DLD1 (cell line): ENCODE results near the gene MALAT1.
"Not testable (repeated sequence)": the region's sequence is repeated elsewhere in the genome, so short reads cannot be mapped to it uniquely, and the experiment has no call there.

Experiments used
- in situ Hi-C: cut with HindIII; loops from 2 replicates; pipeline ENCODE4 v1.10.0; 2017; ENCODE audit warnings: low sequenced_read_pairs

The MALAT1 gene

DNA sequence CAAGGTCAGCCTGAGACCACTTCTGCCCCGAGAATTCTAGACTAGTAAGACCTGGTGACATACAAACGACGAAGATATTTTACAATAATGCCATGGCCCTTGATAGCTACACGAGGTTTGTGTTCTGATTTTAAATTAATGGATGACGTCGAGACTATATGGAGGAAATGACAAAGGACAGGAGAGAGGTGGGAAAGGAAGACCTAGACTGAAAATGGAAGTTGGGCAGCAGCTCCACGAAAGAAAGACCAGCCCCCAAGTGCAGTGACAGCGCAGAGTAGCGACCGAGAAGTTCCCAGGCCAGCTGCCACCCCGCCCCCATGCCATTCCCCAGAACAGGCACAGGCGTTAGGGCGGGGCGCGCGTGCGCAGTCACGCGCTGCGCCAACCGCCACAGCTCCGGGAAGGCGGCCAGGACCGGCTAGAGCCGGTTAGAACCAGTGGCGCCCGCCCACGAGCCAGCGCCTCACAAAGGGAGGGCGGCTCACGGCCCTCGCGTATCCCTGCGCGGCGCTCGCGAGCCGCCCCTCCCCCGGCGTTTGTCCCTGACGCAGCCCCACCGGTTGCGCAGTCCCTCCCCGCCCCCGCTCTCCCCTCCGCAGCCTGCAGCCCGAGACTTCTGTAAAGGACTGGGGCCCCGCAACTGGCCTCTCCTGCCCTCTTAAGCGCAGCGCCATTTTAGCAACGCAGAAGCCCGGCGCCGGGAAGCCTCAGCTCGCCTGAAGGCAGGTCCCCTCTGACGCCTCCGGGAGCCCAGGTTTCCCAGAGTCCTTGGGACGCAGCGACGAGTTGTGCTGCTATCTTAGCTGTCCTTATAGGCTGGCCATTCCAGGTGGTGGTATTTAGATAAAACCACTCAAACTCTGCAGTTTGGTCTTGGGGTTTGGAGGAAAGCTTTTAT is 1.5 kb upstream of the MALAT1 start:
- in situ Hi-C loops: loop anchor here (10.0 kb wide), 2 partner anchors 73 to 143 kb away; partner anchors contain the start of genes NEAT1 and TIGD3

DNA sequence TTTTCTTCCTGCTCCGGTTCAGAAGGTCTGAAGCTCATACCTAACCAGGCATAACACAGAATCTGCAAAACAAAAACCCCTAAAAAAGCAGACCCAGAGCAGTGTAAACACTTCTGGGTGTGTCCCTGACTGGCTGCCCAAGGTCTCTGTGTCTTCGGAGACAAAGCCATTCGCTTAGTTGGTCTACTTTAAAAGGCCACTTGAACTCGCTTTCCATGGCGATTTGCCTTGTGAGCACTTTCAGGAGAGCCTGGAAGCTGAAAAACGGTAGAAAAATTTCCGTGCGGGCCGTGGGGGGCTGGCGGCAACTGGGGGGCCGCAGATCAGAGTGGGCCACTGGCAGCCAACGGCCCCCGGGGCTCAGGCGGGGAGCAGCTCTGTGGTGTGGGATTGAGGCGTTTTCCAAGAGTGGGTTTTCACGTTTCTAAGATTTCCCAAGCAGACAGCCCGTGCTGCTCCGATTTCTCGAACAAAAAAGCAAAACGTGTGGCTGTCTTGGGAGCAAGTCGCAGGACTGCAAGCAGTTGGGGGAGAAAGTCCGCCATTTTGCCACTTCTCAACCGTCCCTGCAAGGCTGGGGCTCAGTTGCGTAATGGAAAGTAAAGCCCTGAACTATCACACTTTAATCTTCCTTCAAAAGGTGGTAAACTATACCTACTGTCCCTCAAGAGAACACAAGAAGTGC is 661 bp upstream of the MALAT1 start:
- in situ Hi-C loops: loop anchor here (10.0 kb wide), 2 partner anchors 73 to 143 kb away; partner anchors contain the start of genes NEAT1 and TIGD3

DNA sequence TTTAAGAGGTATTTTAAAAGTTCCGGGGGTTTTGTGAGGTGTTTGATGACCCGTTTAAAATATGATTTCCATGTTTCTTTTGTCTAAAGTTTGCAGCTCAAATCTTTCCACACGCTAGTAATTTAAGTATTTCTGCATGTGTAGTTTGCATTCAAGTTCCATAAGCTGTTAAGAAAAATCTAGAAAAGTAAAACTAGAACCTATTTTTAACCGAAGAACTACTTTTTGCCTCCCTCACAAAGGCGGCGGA is 193 bp upstream of the MALAT1 start:
- in situ Hi-C loops: loop anchor here (10.0 kb wide), 2 partner anchors 74 to 144 kb away; partner anchors contain the start of genes NEAT1 and TIGD3

DNA sequence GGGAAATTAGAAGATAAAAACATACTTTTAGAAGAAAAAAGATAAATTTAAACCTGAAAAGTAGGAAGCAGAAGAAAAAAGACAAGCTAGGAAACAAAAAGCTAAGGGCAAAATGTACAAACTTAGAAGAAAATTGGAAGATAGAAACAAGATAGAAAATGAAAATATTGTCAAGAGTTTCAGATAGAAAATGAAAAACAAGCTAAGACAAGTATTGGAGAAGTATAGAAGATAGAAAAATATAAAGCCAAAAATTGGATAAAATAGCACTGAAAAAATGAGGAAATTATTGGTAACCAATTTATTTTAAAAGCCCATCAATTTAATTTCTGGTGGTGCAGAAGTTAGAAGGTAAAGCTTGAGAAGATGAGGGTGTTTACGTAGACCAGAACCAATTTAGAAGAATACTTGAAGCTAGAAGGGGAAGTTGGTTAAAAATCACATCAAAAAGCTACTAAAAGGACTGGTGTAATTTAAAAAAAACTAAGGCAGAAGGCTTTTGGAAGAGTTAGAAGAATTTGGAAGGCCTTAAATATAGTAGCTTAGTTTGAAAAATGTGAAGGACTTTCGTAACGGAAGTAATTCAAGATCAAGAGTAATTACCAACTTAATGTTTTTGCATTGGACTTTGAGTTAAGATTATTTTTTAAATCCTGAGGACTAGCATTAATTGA is 1.0 kb downstream of the MALAT1 start:
- in situ Hi-C loops: loop anchor here (10.0 kb wide), 2 partner anchors 75 to 145 kb away; partner anchors contain the start of genes NEAT1 and TIGD3

DNA sequence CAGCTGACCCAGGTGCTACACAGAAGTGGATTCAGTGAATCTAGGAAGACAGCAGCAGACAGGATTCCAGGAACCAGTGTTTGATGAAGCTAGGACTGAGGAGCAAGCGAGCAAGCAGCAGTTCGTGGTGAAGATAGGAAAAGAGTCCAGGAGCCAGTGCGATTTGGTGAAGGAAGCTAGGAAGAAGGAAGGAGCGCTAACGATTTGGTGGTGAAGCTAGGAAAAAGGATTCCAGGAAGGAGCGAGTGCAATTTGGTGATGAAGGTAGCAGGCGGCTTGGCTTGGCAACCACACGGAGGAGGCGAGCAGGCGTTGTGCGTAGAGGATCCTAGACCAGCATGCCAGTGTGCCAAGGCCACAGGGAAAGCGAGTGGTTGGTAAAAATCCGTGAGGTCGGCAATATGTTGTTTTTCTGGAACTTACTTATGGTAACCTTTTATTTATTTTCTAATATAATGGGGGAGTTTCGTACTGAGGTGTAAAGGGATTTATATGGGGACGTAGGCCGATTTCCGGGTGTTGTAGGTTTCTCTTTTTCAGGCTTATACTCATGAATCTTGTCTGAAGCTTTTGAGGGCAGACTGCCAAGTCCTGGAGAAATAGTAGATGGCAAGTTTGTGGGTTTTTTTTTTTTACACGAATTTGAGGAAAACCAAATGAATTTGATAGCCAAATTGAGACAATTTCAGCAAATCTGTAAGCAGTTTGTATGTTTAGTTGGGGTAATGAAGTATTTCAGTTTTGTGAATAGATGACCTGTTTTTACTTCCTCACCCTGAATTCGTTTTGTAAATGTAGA is 1.7 kb downstream of the MALAT1 start:
- in situ Hi-C loops: no loop called here

DNA sequence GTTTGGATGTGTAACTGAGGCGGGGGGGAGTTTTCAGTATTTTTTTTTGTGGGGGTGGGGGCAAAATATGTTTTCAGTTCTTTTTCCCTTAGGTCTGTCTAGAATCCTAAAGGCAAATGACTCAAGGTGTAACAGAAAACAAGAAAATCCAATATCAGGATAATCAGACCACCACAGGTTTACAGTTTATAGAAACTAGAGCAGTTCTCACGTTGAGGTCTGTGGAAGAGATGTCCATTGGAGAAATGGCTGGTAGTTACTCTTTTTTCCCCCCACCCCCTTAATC is 2.3 kb downstream of the MALAT1 start:
- in situ Hi-C loops: no loop called here

DNA sequence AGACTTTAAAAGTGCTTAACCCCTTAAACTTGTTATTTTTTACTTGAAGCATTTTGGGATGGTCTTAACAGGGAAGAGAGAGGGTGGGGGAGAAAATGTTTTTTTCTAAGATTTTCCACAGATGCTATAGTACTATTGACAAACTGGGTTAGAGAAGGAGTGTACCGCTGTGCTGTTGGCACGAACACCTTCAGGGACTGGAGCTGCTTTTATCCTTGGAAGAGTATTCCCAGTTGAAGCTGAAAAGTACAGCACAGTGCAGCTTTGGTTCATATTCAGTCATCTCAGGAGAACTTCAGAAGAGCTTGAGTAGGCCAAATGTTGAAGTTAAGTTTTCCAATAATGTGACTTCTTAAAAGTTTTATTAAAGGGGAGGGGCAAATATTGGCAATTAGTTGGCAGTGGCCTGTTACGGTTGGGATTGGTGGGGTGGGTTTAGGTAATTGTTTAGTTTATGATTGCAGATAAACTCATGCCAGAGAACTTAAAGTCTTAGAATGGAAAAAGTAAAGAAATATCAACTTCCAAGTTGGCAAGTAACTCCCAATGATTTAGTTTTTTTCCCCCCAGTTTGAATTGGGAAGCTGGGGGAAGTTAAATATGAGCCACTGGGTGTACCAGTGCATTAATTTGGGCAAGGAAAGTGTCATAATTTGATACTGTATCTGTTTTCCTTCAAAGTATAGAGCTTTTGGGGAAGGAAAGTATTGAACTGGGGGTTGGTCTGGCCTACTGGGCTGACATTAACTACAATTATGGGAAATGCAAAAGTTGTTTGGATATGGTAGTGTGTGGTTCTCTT is 2.8 kb downstream of the MALAT1 start:
- in situ Hi-C loops: no loop called here

DNA sequence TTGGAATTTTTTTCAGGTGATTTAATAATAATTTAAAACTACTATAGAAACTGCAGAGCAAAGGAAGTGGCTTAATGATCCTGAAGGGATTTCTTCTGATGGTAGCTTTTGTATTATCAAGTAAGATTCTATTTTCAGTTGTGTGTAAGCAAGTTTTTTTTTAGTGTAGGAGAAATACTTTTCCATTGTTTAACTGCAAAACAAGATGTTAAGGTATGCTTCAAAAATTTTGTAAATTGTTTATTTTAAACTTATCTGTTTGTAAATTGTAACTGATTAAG is 3.4 kb downstream of the MALAT1 start:
- in situ Hi-C loops: no loop called here

DNA sequence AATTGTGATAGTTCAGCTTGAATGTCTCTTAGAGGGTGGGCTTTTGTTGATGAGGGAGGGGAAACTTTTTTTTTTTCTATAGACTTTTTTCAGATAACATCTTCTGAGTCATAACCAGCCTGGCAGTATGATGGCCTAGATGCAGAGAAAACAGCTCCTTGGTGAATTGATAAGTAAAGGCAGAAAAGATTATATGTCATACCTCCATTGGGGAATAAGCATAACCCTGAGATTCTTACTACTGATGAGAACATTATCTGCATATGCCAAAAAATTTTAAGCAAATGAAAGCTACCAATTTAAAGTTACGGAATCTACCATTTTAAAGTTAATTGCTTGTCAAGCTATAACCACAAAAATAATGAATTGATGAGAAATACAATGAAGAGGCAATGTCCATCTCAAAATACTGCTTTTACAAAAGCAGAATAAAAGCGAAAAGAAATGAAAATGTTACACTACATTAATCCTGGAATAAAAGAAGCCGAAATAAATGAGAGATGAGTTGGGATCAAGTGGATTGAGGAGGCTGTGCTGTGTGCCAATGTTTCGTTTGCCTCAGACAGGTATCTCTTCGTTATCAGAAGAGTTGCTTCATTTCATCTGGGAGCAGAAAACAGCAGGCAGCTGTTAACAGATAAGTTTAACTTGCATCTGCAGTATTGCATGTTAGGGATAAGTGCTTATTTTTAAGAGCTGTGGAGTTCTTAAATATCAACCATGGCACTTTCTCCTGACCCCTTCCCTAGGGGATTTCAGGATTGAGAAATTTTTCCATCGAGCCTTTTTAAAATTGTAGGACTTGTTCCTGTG is 3.9 kb downstream of the MALAT1 start:
- in situ Hi-C loops: no loop called here

DNA sequence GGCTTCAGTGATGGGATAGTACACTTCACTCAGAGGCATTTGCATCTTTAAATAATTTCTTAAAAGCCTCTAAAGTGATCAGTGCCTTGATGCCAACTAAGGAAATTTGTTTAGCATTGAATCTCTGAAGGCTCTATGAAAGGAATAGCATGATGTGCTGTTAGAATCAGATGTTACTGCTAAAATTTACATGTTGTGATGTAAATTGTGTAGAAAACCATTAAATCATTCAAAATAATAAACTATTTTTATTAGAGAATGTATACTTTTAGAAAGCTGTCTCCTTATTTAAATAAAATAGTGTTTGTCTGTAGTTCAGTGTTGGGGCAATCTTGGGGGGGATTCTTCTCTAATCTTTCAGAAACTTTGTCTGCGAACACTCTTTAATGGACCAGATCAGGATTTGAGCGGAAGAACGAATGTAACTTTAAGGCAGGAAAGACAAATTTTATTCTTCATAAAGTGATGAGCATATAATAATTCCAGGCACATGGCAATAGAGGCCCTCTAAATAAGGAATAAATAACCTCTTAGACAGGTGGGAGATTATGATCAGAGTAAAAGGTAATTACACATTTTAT is 4.6 kb downstream of the MALAT1 start:
- in situ Hi-C loops: no loop called here

DNA sequence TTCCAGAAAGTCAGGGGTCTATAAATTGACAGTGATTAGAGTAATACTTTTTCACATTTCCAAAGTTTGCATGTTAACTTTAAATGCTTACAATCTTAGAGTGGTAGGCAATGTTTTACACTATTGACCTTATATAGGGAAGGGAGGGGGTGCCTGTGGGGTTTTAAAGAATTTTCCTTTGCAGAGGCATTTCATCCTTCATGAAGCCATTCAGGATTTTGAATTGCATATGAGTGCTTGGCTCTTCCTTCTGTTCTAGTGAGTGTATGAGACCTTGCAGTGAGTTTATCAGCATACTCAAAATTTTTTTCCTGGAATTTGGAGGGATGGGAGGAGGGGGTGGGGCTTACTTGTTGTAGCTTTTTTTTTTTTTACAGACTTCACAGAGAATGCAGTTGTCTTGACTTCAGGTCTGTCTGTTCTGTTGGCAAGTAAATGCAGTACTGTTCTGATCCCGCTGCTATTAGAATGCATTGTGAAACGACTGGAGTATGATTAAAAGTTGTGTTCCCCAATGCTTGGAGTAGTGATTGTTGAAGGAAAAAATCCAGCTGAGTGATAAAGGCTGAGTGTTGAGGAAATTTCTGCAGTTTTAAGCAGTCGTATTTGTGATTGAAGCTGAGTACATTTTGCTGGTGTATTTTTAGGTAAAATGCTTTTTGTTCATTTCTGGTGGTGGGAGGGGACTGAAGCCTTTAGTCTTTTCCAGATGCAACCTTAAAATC is 5.3 kb downstream of the MALAT1 start:
- in situ Hi-C loops: no loop called here

DNA sequence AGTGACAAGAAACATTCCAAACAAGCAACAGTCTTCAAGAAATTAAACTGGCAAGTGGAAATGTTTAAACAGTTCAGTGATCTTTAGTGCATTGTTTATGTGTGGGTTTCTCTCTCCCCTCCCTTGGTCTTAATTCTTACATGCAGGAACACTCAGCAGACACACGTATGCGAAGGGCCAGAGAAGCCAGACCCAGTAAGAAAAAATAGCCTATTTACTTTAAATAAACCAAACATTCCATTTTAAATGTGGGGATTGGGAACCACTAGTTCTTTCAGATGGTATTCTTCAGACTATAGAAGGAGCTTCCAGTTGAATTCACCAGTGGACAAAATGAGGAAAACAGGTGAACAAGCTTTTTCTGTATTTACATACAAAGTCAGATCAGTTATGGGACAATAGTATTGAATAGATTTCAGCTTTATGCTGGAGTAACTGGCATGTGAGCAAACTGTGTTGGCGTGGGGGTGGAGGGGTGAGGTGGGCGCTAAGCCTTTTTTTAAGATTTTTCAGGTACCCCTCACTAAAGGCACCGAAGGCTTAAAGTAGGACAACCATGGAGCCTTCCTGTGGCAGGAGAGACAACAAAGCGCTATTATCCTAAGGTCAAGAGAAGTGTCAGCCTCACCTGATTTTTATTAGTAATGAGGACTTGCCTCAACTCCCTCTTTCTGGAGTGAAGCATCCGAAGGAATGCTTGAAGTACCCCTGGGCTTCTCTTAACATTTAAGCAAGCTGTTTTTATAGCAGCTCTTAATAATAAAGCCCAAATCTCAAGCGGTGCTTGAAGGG is 6.0 kb downstream of the MALAT1 start:
- in situ Hi-C loops: no loop called here

DNA sequence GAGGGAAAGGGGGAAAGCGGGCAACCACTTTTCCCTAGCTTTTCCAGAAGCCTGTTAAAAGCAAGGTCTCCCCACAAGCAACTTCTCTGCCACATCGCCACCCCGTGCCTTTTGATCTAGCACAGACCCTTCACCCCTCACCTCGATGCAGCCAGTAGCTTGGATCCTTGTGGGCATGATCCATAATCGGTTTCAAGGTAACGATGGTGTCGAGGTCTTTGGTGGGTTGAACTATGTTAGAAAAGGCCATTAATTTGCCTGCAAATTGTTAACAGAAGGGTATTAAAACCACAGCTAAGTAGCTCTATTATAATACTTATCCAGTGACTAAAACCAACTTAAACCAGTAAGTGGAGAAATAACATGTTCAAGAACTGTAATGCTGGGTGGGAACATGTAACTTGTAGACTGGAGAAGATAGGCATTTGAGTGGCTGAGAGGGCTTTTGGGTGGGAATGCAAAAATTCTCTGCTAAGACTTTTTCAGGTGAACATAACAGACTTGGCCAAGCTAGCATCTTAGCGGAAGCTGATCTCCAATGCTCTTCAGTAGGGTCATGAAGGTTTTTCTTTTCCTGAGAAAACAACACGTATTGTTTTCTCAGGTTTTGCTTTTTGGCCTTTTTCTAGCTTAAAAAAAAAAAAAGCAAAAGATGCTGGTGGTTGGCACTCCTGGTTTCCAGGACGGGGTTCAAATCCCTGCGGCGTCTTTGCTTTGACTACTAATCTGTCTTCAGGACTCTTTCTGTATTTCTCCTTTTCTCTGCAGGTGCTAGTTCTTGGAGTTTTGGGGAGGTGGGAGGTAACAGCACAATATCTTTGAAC is 6.8 kb downstream of the MALAT1 start:
- in situ Hi-C loops: no loop called here

DNA sequence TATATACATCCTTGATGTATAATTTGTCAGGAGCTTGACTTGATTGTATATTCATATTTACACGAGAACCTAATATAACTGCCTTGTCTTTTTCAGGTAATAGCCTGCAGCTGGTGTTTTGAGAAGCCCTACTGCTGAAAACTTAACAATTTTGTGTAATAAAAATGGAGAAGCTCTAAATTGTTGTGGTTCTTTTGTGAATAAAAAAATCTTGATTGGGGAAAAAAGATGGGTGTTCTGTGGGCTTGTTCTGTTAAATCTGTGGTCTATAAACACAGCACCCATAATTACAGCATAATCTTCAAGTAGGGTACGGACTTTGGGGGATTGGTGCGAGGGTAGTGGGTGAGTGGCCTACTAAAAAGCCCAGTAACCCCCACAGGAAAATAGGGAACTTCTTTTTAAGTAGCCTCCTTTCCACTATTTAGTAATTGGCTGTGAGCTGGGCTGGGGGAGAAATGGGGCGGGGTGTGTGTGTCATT is 7.5 kb downstream of the MALAT1 start:
- in situ Hi-C loops: no loop called here

DNA sequence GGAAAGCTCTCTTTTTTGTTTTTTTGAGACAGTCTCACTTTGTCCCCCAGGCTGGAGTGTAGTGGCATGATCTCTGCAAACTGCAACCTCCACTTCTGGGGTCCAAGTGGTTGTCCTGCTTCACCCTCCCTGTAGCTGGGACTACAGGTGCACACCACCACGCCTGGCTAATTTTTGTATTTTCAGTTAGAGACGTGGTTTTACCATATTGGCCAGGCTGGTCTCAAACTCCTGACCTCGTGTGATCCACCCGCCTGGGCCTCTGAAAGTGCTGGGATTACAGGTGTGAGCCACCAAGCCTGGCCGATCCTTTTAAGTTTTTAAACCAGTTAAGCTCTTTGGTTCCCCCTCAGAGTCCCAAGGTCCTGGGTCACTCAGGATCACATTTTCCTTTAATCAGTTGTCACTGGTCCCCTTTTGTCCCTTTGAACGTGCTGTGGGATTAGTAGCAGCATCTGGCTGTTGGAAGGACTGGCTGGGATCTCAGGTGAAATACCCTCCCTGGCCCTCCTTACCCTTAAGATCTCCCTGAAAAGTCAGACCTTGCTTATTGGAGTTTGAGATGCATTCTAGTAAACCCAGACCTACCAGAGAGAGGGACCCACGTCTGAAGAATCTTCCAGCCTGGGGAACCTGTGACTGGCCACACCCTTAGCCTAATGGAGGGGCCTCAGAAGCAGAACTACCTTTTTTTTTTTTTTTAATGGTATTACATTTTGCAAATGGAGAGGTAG is 8.1 kb downstream of the MALAT1 start:
- in situ Hi-C loops: no loop called here

DNA sequence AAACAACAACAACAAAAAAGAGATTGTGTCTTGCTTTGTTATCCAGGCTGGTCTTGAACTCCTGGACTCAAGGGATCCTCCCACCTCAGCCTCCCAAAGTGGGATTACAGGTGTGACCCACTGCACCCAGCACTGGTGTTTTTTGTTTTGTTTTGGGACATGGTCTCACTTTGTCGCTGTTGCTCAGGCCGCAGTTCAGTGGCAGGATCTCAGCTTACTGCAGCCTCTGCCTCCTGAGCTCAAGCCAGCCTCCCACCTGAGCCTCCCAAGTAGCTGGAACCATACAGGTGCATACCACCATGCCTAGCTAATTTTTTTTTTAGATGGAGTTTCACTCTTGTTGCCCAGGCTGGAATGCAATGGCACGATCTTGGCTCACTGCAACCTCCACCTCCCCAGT is 13.5 kb downstream of the MALAT1 start:
- in situ Hi-C loops: not testable (repeated sequence)
